K562 treated with DMSO at 1 percent for 4 hours (cell line): ENCODE data around the gene EEF1AKMT4. TPM values are rescaled to one million over a fixed set of nuclear protein-coding genes. Genes with fewer than 3 reads are reported as not detected.

Experiments used
- total RNA-seq: library from RNA; unstranded; fragments of 300-600 nt; gene quantifications from 2 replicates; pipeline ENCODE4 v1.2.3, GENCODE V29; 2022; ENCODE audit not compliant: insufficient read depth

Gene EEF1AKMT4
- 10.2 and 12.8 TPM in 2 replicates for total RNA-seq

GRCh38 chr3:184249412-184250166 is at the start of gene EEF1AKMT4:
EEF1AKMT4 (plus strand) TSS chr3:184249672; CDS start chr3:184249695, 23 bp downstream.

GRCh38 chr3:184229394-184230080 is 19.9 kb upstream of the EEF1AKMT4 start, which contains the start of gene VWA5B2:
VWA5B2 (plus strand) TSS chr3:184229585; CDS start chr3:184230529, 944 bp downstream.

GRCh38 chr3:184248454-184249411 is 739 bp upstream of the EEF1AKMT4 start, which contains the start of gene ALG3:
ALG3 (minus strand) TSS chr3:184248962; CDS start chr3:184248940, 22 bp downstream.

GRCh38 chr3:184261270-184261853 is 11.9 kb downstream of the EEF1AKMT4 start, which contains the start of gene CAMK2N2:
CAMK2N2 (minus strand) TSS chr3:184261553; CDS start chr3:184261285, 268 bp downstream.

GRCh38 chr3:184275961-184276910 is 26.8 kb downstream of the EEF1AKMT4 start, which contains the start of gene ECE2:
ECE2 (plus strand) TSS chr3:184276022; CDS start chr3:184276154, 132 bp downstream.

GRCh38 chr3:184298759-184299487 is 49.5 kb downstream of the EEF1AKMT4 start, which contains the start of gene PSMD2:
PSMD2 (plus strand) TSS chr3:184299241; CDS start chr3:184299267, 26 bp downstream.

Other genes starting within 250 kb of the EEF1AKMT4 start
- gene ABCC5, start 231.8 kb upstream of the EEF1AKMT4 start, total RNA-seq = 13.9 and 20.1 TPM in 2 replicates
- not detected in 2 replicates for gene HTR3D, start 217.9 kb upstream of the EEF1AKMT4 start, total RNA-seq
- not detected in 2 replicates for gene HTR3C, start 196.6 kb upstream of the EEF1AKMT4 start, total RNA-seq
- not detected in 2 replicates for gene HTR3E, start 152.6 kb upstream of the EEF1AKMT4 start, total RNA-seq
- gene EIF2B5, start 114.3 kb upstream of the EEF1AKMT4 start, total RNA-seq = 49.5 and 63.6 TPM in 2 replicates
- 46.2 and 64.6 TPM in 2 replicates for gene DVL3, start 94.3 kb upstream of the EEF1AKMT4 start, total RNA-seq
- 500 and 530 TPM in 2 replicates for gene AP2M1, start 74.8 kb upstream of the EEF1AKMT4 start, total RNA-seq
- gene ABCF3, start 63.5 kb upstream of the EEF1AKMT4 start, total RNA-seq = 26.8 and 32.8 TPM in 2 replicates
- gene VWA5B2, start 20.1 kb upstream of the EEF1AKMT4 start, total RNA-seq = 0.17 and 2.7 TPM in 2 replicates
- 91.9 and 93.1 TPM in 2 replicates for gene ALG3, start 710 bp upstream of the EEF1AKMT4 start, total RNA-seq
- gene CAMK2N2, start 11.9 kb downstream of the EEF1AKMT4 start, total RNA-seq = not detected in 2 replicates
- gene ECE2, start 26.4 kb downstream of the EEF1AKMT4 start, total RNA-seq = not detected in 2 replicates
- gene PSMD2, start 49.6 kb downstream of the EEF1AKMT4 start, total RNA-seq = 314 and 374 TPM in 2 replicates
- 181 and 217 TPM in 2 replicates for gene EIF4G1, start 64.9 kb downstream of the EEF1AKMT4 start, total RNA-seq
- 9.5 and 16.5 TPM in 2 replicates for gene FAM131A, start 87.9 kb downstream of the EEF1AKMT4 start, total RNA-seq
- 4.1 and 8.9 TPM in 2 replicates for gene CLCN2, start 111.9 kb downstream of the EEF1AKMT4 start, total RNA-seq
- gene POLR2H, start 112.0 kb downstream of the EEF1AKMT4 start, total RNA-seq = 84.6 and 90.7 TPM in 2 replicates
- gene THPO, start 128.5 kb downstream of the EEF1AKMT4 start, total RNA-seq = not detected in 2 replicates
- gene CHRD, start 130.4 kb downstream of the EEF1AKMT4 start, total RNA-seq = 1.2 TPM in 1 of 2 replicates, not detected in the other